ENCODE measurements around the gene BMP3. TPM values are rescaled to one million over a fixed set of nuclear protein-coding genes. Genes with fewer than 3 reads are reported as not detected.
"Not testable (repeated sequence)": the region's sequence is repeated elsewhere in the genome, so short reads cannot be mapped to it uniquely, and the experiment has no call there.

Gene BMP3, protein sequence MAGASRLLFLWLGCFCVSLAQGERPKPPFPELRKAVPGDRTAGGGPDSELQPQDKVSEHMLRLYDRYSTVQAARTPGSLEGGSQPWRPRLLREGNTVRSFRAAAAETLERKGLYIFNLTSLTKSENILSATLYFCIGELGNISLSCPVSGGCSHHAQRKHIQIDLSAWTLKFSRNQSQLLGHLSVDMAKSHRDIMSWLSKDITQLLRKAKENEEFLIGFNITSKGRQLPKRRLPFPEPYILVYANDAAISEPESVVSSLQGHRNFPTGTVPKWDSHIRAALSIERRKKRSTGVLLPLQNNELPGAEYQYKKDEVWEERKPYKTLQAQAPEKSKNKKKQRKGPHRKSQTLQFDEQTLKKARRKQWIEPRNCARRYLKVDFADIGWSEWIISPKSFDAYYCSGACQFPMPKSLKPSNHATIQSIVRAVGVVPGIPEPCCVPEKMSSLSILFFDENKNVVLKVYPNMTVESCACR
- polyA plus RNA-seq (ENCODE audit: insufficient read length in 10 of 10), result 1 to 10 TPM in 7 of 10 donors, under 1 TPM in 3; 0.55 to 3.9 (median 1.3) TPM
- long read RNA-seq, donor 1, result 0 reads
- long read RNA-seq, donor 2, full-length matches to known transcripts, result 1 of 1 reads
- long read RNA-seq, donor 2, partial matches to known transcripts, result 0 of 1 reads
- long read RNA-seq, donor 2, other reads (novel, unspliced or antisense), result 0 of 1 reads
- long read RNA-seq, donor 3, result 0 reads
- long read RNA-seq, donor 4, result 0 reads
- long read RNA-seq, donor 5, full-length matches to known transcripts, result 1 of 1 reads
- long read RNA-seq, donor 5, partial matches to known transcripts, result 0 of 1 reads
- long read RNA-seq, donor 5, other reads (novel, unspliced or antisense), result 0 of 1 reads
- long read RNA-seq, donor 6, full-length matches to known transcripts, result 2 of 2 reads
- long read RNA-seq, donor 6, partial matches to known transcripts, result 0 of 2 reads
- long read RNA-seq, donor 6, other reads (novel, unspliced or antisense), result 0 of 2 reads
- long read RNA-seq, donor 7, partial matches to known transcripts, result 5 of 5 reads
- long read RNA-seq, donor 7, other reads (novel, unspliced or antisense), result 0 of 5 reads
- long read RNA-seq, donor 8, result 0 reads
- long read RNA-seq, donor 9, result 0 reads

DNA sequence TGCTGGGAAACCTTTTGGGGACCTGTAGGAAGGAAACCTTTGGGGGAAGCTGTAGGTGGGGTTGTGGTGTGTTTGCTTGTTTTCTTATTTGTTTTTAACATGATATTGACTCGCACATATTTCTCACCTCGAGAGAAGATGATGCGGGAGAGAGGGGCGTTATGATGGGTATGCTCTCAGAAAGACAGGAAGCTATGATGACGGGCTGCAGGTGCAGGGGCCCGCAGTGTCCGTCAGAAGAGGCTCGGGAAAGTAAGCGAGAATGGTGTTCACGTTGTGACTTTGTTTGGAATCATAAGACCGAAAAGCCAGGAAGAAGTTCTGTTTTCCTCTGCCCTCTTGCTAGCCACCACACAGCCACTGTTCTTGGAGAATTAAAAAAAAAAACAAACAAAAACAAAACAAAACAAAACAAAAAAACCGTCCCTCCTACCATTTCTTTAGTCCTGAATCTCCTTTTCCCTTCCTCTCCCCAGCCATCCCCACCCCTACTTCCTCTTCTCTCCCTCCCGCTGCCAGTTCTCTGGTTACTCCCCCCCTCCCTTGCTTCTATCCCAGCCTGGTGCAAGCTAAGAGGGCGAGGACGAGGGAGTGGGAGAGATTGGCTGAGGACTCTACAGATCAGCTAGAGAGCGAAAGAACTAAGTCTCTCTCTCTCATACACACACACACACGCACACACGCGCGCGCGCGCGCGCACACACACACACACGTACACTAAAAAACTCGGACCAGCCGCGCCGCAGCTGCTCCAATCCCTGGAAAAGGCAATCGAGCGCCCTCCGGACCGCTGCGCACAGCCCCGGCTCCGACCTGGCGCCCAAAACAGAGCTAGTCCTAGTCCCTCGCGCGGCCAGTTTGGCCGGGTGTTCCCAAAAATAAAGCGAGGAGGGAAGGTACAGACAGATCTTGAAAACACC, at the start of gene BMP3:
Gene BMP3 (plus strand): TSS at position 648 of the 920 bp plus-strand sequence. CDS start 577 bp downstream, outside the sequence.
- DNase-seq, result peak; percentile 15 to 81 (median 59)

DNA sequence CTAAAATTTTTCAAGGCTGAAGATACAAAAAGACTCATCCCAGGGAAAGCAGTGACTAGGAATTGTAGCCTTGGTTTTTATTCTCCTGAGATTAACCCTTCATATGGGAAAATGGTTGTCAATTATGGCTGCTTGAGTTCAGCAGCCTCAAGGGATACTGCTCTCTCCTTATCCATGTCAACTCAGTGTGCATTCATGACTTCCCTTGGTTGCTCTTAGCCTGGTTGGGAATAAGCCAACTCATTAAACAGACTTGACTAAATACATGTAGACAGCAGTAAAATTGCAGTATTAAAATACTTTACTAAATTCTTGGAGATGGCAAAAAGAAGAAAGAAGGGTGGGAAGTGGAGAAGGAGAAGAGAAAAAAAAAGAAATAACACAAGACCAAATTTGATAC, 44.5 kb upstream of the BMP3 start:
- DNase-seq, result no peak

- peak; percentile 47 to 80 (median 64) for DNase-seq
Measured at GRCh38 chr4:80989921-80990544, 40.5 kb upstream of the BMP3 start.

DNA sequence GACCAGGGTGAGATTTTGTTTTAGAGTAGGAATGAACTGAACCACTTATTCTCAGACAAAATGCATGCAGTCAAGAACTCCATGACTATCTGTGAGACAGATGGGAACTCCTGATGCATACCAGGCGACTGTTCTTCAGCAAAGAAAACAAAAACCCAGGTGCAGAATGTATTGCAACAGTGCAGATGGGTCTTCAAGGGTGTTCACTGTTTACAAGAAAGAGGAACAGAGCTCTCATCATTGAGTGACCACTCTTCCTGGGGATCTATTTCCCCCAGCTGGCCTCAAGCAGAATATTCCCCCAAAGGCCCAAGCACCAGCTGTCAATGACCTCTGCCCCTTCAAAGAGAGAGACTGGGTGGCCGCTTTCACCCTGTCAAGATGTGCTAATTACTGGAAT, 39.7 kb upstream of the BMP3 start:
- peak in 1 of 3 donors; percentile 7 for DNase-seq

GRCh38 chr4:80999943-81000342, 30.6 kb upstream of the BMP3 start:
- no peak for DNase-seq

DNA sequence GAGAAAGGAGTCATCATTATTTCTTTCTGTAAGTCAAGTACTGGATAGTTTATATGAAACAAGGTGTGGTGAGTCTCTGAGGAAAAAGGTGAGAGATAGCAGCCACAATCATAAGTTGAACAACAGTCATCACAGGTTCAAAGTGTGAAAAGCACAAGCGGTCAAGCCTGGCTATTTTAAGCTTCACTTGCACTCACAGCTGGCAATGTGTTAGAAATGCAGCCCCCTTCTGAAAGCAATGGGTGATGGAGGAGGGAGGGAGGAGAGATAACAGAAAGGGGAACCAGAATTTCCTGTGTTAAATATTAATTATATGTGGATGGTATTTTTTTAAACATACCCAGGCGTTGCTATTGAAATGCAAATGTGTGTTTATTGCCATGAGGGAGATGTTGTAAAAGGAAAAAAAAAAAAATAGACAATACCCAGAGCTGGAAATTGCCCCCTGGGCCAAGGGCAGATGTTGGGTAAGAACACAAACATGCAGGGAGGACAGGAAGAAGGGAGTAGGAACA, 26.9 kb upstream of the BMP3 start:
- DNase-seq, result no peak

GRCh38 chr4:81007417-81007816, 23.1 kb upstream of the BMP3 start:
- DNase-seq, result no peak

- DNase-seq, result not testable (repeated sequence)
Measured at GRCh38 chr4:81016566-81016965, 13.9 kb upstream of the BMP3 start.

- DNase-seq, result no peak
Measured at GRCh38 chr4:81019006-81019405, 11.5 kb upstream of the BMP3 start.

DNA sequence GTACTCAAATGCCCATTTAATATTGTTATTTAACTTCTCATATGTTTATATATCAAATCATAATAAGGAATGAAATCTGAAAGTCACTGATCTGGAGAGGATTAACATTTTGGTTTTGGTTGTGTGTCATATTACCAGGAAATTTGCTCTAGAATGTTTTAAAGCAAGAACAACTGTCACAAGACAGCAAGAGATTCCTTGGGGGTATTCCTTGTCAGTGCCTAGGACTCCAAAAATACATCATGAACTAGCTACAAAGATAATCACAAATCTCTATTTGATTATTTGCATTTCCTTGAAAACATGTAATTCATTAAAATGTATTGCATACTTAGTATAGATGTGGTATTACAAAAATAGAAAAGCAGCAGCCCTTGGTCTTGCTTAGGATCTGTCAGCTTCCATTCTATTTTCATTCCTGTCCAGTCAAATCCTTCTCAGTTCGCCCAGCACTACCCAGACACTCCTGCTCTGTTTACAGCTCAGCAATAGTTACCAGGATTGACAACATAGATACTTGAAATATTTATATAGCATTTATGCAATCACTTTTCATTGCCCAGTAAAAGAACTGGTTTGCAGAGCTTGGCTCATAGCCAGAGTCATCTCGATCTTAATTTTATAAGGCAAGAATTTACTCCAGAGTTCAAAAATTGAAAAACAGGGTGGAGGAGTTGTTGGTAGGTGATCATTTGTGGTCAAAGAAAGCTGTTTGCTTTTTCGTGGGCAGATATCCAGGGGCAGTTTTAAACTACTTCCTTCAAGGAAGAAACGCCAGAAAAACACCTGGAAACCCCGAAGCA, 9.2 kb upstream of the BMP3 start:
- DNase-seq, result no peak

- no peak for DNase-seq
Measured at GRCh38 chr4:81021981-81022380, 8.5 kb upstream of the BMP3 start.

DNA sequence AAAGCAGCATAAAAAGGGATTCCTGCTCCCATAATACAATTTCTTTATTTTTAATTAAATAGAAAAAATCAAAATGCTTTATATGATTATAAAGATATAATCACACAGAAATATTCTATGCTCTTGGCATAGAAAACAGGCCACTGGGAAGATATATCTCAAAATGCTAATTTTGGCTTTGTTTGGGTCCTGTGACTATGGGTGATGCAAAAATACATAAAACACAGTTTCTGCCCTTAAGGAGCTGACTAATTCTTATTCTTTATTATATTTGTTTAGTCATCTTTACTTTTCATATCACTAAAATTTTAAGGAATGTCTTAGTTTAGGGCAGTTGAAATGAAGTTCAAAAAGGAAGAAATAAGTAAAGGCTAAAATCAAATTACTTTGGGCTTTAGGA, 7.0 kb upstream of the BMP3 start:
- no peak for DNase-seq

GRCh38 chr4:81030981-81031791, 678 bp downstream of the BMP3 start:
- peak in 1 of 3 donors; percentile 24 for DNase-seq

GRCh38 chr4:81031796-81032551, 1.5 kb downstream of the BMP3 start:
- peak in 1 of 3 donors; percentile 43 for DNase-seq

DNA sequence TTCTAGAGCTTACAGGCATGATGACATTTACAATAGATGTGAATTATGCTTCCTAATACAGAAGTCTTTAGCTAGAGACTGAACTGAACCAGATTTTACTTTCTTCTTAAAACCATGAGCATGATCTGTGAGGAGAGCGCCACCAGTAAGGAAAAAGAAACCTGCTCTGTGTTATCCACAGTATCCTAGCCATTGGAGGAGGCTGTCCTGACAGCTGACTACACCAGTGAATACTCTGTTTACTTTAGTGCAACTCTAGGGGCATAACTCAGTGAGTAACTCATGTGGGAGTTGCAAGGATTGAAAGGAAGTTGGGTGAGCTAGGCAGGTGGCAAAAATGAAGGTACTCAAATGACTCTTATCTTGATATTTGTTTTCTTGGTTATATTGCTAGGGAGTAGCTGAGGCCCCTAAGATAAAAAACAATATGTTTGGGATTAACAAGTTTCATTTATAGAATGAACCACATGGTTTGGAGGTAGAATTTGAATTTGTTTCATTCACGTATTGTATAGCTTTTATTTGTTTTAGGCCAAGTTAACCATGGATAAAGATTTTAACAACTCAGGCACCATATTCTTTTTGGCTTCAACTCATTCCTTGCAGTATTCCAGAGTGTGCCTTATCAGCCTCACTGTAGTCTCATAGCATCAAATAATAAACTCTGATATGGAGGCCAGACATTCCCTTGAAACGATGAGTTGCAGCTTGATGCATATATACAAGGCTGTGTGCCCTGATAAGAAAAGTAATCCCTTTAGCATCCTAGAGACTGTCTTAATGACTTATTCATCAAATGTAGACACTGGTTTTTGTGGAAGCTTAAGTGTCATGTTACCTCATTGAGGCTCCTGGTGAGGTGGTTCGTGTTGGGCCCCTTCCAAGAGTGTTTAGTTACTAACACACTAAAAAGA, 2.5 kb downstream of the BMP3 start:
- DNase-seq, result peak in 1 of 3 donors; percentile 22

DNA sequence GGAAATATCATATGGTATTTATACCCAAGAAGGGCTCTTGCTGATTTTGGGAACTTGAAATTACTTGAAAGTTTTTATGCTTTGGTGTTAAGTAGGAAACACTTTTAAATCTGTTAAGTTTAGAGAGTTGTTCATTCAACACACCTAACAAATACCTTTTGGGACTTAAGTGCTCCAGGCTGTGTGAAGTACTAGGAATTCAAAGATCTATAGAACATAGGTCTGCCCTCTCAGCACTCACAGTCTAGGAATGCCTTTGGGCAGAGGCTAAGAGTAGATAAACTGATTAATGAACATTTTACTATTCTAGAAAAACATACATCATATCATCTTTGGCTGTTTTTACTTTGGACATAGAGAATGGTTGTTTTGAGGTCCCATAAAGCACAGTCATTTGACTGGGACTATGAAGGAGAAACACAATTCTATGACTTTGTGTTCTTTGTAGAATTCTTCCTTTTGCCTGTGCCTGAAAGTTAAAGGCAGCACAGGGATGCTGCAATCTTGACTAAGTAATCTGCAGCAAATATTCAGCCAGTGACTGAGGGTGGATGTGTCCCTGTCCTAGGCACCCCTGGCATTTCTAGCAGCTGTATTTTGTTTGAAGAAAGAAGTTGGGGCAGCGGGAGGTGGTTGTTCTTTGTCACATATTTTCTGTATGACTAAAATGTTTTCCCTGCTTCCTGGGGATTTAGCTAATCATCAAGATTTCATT, 8.3 kb downstream of the BMP3 start:
- DNase-seq, result no peak
